ENCODE measurements around the gene AGRN. TPM values are rescaled to one million over a fixed set of nuclear protein-coding genes. Genes with fewer than 3 reads are reported as not detected.

Gene AGRN
- total RNA-seq, 1 experiment from 2014 or later: 246 TPM

GRCh38 chr1:1080951-1081310, 61.0 kb downstream of the AGRN start:
- DNase-seq (ENCODE audit: low read depth): no peak
- in situ Hi-C loops (cut with HindIII; ENCODE audit: low pct_unique_long_range_greater_than_20kb, low sequenced_read_pairs): no loop called here

GRCh38 chr1:1081311-1082238, 61.7 kb downstream of the AGRN start:
- no peak for DNase-seq (ENCODE audit: low read depth)
- in situ Hi-C loops (cut with HindIII; ENCODE audit: low pct_unique_long_range_greater_than_20kb, low sequenced_read_pairs): no loop called here

GRCh38 chr1:1082239-1082775, 62.4 kb downstream of the AGRN start:
- no peak for DNase-seq (ENCODE audit: low read depth)
- in situ Hi-C loops (cut with HindIII; ENCODE audit: low pct_unique_long_range_greater_than_20kb, low sequenced_read_pairs): no loop called here

GRCh38 chr1:1082776-1083415, 63.0 kb downstream of the AGRN start:
- in situ Hi-C loops (cut with HindIII; ENCODE audit: low pct_unique_long_range_greater_than_20kb, low sequenced_read_pairs): no loop called here
- DNase-seq (ENCODE audit: low read depth): no peak

GRCh38 chr1:1083416-1084371, 63.8 kb downstream of the AGRN start:
- in situ Hi-C loops (cut with HindIII; ENCODE audit: low pct_unique_long_range_greater_than_20kb, low sequenced_read_pairs): no loop called here
- no peak for DNase-seq (ENCODE audit: low read depth)

- DNase-seq (ENCODE audit: low read depth): no peak
- in situ Hi-C loops (cut with HindIII; ENCODE audit: low pct_unique_long_range_greater_than_20kb, low sequenced_read_pairs): no loop called here
Observed at GRCh38 chr1:1084372-1085170, 64.7 kb downstream of the AGRN start.

GRCh38 chr1:1085171-1085841, 65.4 kb downstream of the AGRN start:
- in situ Hi-C loops (cut with HindIII; ENCODE audit: low pct_unique_long_range_greater_than_20kb, low sequenced_read_pairs): no loop called here
- no peak for DNase-seq (ENCODE audit: low read depth)

- DNase-seq (ENCODE audit: low read depth): no peak
- in situ Hi-C loops (cut with HindIII; ENCODE audit: low pct_unique_long_range_greater_than_20kb, low sequenced_read_pairs): no loop called here
Observed at GRCh38 chr1:1085911-1086841, 66.3 kb downstream of the AGRN start.

- in situ Hi-C loops (cut with HindIII; ENCODE audit: low pct_unique_long_range_greater_than_20kb, low sequenced_read_pairs): no loop called here
- DNase-seq (ENCODE audit: low read depth): no peak
Observed at GRCh38 chr1:1086911-1087341, 67.0 kb downstream of the AGRN start.

- no peak for DNase-seq (ENCODE audit: low read depth)
- in situ Hi-C loops (cut with HindIII; ENCODE audit: low pct_unique_long_range_greater_than_20kb, low sequenced_read_pairs): no loop called here
Observed at GRCh38 chr1:1087351-1088028, 67.6 kb downstream of the AGRN start.

- in situ Hi-C loops (cut with HindIII; ENCODE audit: low pct_unique_long_range_greater_than_20kb, low sequenced_read_pairs): no loop called here
- no peak for DNase-seq (ENCODE audit: low read depth)
Observed at GRCh38 chr1:1088029-1088800, 68.3 kb downstream of the AGRN start.

- no peak for DNase-seq (ENCODE audit: low read depth)
- in situ Hi-C loops (cut with HindIII; ENCODE audit: low pct_unique_long_range_greater_than_20kb, low sequenced_read_pairs): no loop called here
Observed at GRCh38 chr1:1088801-1089680, 69.1 kb downstream of the AGRN start.

- DNase-seq (ENCODE audit: low read depth): no peak
- in situ Hi-C loops (cut with HindIII; ENCODE audit: low pct_unique_long_range_greater_than_20kb, low sequenced_read_pairs): no loop called here
Observed at GRCh38 chr1:1089731-1090423, 70.0 kb downstream of the AGRN start.

Measured in Caki2 (cell line).